Suprapubic skin (tissue), 4 donors: ENCODE results near the gene STIM2.

Source experiments
- CTCF ChIP-seq, 2 donors: fragments of 200-600 bp in 1 of 2; fragments of 450-650 bp in 1 of 2; sonication (generic) in 1 of 2; IDR thresholded peaks; one replicate each; pipeline ENCODE4 v1.5.1; 2016 to 2019; ENCODE audit warnings: antibody characterized with exemption in 2 of 2, mild to moderate bottlenecking in 1 of 2, moderate library complexity in 1 of 2
- EP300 ChIP-seq: sonication (generic); formaldehyde crosslinking; IDR thresholded peaks from one replicate; pipeline ENCODE4 v1.6.1; 2017; ENCODE audit warnings: antibody characterized with exemption
- POLR2A ChIP-seq, 2 donors: fragments of 450-650 bp; IDR thresholded peaks; one replicate each; pipeline ENCODE4 v1.6.1; 2017; ENCODE audit warnings: antibody characterized with exemption in 2 of 2, mild to moderate bottlenecking in 2 of 2, moderate library complexity in 2 of 2
- POLR2AphosphoS5 ChIP-seq, 3 donors: sonication (generic); formaldehyde crosslinking; IDR thresholded peaks; one replicate each; pipeline ENCODE4 v1.6.1; 2017; ENCODE audit warnings: antibody characterized with exemption in 3 of 3

- no peak for TF ChIP-seq CTCF (IDR thresholded peaks at IDR 0.05)
- TF ChIP-seq POLR2A (IDR thresholded peaks at IDR 0.05): no peak
- no peak for TF ChIP-seq POLR2AphosphoS5 (IDR thresholded peaks at IDR 0.05)
- no peak for TF ChIP-seq EP300
Measured at GRCh38 chr4:27023366-27023765, 162.7 kb downstream of the STIM2 start.
